COR-L47 (cell line): ENCODE results near the gene TRPM2.

Source experiments
- DNase-seq: peaks from one replicate; lab custom pipeline; 2025; lab: John Stamatoyannopoulos, UW

The TRPM2 gene

DNA sequence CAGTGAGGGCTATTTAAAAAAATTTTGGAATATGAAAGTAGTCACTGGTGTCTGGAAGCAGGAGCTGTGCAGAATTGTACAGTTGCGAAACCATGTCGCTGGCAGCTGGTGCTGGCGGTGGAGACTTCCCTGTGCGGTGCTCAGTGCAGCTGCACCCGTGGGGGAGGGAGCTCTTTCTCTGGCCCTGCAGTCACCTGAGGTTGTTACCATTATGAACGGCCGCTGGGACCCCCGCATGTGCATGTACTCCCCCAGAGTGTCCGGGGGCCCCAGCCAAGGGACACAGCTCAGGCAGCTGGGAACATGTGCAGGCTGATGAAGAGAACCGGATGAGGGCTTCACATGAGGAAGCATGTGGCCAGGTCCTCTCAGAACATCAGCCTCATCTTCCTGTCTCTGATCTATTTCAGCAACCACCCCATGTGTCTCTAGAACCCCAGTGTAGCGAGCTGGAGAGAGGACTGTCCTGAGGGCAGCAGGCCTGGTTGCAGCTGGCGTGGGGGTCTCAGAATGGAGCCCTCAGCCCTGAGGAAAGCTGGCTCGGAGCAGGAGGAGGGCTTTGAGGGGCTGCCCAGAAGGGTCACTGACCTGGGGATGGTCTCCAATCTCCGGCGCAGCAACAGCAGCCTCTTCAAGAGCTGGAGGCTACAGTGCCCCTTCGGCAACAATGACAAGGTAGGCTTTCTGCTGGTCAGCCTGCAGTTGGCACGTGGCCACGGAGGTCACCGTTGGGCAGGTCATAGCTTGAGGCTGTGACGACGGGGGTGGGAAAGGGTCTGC lies at the start of gene TRPM2:
TRPM2 (plus strand) TSS at position 431 of the 780 bp plus-strand sequence; CDS start at position 511, 80 bp downstream.
- no peak for DNase-seq

GRCh38 chr21:44304011-44304616 lies 49.3 kb upstream of the TRPM2 start:
- no peak for DNase-seq

- no peak for DNase-seq
Observed at GRCh38 chr21:44304877-44305293, 48.5 kb upstream of the TRPM2 start.

DNA sequence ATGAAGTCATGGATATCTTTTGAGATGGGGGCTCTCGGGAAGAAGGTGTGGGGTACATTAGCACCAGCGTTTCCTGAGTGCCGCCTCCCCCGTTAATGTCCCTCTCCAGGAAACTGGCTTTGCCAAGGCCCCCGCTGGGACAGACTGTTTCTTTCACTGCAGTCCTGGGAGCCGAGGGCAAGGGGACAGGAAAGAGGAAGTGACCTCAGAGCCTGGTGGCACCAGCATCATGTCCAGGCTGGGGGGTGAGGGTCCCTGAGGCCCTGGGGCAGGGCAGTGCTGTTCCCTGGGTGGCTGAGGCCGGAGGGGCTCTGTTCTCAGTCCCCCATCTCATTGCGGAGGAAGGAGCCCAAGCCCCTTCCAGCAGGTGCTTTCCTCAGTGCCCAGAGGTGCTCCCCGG lies 47.7 kb upstream of the TRPM2 start:
- DNase-seq: no peak

- no peak for DNase-seq
Observed at GRCh38 chr21:44306936-44307704, 46.3 kb upstream of the TRPM2 start.

GRCh38 chr21:44310628-44311507 lies 42.6 kb upstream of the TRPM2 start:
- no peak for DNase-seq

DNA sequence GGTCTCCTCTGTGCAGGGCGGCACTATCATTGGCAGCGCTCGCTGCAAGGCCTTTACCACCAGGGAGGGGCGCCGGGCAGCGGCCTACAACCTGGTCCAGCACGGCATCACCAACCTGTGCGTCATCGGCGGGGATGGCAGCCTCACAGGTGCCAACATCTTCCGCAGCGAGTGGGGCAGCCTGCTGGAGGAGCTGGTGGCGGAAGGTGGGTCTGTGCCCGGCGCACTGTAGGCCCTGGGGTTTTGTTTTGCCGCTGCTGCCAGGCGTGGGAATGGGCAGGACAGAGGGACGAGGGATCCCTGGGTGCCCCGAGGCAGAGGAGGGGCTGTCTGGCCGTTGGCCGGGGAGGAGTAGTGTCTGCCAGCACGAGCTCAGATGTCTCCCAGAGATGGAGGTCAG lies 41.3 kb upstream of the TRPM2 start:
- DNase-seq: no peak

DNA sequence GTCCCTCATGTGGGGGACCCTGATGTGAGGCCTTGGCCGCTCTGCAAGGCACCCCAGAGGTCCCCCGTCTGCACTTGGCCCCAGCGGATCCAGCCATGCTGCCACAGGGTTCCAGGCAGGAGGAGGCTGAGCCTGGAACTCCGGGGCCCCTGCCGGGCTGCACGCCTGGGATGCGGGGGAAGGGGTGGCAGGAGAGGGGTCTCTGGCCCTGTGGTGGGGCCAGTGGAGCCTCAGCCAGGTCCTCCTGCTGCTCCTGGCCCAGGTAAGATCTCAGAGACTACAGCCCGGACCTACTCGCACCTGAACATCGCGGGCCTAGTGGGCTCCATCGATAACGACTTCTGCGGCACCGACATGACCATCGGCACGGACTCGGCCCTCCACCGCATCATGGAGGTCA lies 40.7 kb upstream of the TRPM2 start:
- no peak for DNase-seq

GRCh38 chr21:44313451-44313850 lies 40.0 kb upstream of the TRPM2 start:
- no peak for DNase-seq

DNA sequence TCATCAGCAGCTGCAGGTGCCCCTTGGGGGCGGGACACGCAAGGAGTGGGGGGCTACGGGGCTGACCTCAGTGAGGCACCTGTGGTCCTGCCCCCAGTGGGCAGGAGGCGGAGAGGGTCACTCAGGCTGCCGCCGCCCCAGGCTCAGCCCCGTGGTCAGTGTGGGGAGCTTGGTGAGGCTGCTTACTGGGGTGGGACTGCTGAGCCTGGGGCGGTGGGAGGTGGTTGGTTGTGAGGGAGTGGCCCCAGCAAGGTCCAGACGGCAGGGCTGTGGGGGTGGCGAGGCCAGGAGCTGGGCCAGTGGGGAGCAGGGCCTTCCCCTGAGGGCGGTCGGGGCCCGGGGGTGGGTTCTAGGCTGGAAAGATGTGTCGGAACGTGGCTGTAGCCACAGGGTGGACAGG lies 39.3 kb upstream of the TRPM2 start:
- no peak for DNase-seq

- no peak for DNase-seq
Observed at GRCh38 chr21:44314561-44314960, 38.9 kb upstream of the TRPM2 start.

GRCh38 chr21:44315691-44316203 lies 37.7 kb upstream of the TRPM2 start:
- no peak for DNase-seq

GRCh38 chr21:44316277-44316900 lies 37.0 kb upstream of the TRPM2 start:
- no peak for DNase-seq

DNA sequence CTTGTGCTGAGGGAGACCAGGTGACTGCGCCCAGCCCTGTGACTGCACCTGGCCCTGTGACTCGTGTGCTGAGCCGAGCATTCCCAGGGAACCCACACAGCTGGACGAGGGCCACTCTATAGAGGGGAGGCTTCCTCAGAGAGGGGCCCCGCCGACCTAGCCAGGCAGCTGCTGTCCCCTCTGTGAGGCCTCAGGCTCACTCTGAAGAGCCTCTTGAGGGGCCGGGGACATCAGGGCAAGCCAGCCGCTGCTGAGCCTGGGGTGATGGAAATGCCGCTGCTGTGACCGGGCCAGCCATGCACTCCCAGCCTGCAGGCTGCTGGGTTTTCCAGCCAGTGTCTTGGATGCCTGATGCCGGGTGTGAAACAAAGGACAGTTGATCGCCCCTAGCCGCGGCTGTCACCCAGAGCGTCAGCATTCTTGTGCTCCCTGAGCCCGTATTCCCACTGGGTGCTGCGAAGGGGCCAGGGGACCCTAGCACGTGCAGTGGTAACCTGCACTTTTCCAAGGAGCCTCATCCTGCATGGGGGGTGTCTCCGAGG lies 36.1 kb upstream of the TRPM2 start:
- no peak for DNase-seq

DNA sequence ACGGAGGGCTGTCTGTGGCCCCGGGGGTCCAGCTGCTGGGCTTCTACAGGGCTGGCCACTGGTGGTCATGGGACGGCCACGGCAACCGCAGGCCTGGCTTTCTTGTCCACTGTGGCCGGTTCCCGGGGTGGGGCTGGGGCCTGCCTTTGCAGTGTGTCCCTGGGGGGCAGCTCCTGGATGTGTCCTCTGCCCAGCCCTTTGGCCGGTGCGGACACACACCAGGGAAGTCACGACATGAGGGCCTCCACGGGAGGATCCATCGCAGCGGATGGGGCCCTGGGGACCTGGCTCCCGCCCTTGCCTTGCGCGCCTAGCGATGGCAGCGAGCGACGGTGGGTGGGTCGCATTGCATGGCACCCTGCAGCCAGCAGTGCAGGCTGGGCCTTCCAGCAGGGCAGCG lies 35.5 kb upstream of the TRPM2 start:
- DNase-seq: no peak

DNA sequence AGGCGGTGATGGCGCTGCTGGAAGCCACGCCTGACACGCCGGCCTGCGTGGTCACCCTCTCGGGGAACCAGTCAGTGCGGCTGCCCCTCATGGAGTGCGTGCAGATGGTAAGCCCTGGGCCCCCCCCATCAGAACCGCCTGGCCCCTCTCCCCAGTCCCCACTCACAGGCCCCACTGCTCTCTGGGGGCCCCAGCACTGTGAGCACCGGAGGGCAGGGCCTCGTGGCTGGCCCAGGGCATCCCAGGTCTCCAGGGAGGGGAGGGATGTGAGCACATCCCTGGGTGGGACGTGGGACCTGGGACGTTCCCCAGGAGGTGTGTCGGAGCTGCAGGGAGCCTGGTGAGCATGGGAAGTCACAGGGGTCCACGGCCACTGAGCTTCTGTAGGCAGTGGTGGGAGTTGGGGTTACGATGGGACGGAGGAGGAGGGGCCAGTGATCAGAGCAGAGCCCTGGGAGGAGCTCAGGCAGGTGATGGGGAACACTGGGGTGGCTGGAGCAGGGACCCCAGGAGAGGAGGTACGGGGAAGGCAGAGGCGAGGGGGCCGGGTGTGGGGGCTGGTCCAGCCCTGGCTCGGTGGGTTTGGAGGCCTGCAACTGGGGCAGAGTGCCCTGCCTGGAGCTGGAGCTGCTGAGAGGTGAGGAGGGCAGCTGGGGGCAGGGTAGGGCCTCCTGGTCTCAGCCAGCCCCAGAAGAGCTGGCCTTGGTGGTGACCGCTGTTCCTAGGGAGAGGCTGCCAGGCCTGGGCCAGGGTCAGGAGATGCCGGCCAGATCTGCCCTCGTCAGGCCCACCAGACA lies 34.7 kb upstream of the TRPM2 start:
- no peak for DNase-seq

- no peak for DNase-seq
Observed at GRCh38 chr21:44319407-44320065, 33.9 kb upstream of the TRPM2 start.

DNA sequence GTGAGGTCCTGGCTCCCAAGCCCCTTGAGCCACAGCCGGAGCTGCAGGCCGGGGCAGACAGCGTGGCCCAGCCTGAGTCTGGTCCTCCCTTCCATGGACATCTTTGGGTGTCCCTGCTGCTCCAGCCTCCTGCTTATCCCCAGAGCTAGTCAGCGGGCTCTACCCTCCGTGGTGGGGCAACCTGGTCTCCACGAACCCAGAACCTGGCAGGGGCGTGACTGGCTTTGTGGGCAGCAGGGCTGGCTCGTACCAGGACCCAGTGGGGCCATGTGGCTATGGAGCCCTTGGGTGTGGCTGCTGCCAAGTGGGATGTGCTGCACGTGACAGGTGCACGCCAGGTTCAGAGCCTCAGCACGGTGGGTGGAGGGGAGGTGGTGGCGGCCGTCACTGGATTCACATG lies 32.6 kb upstream of the TRPM2 start:
- no peak for DNase-seq

GRCh38 chr21:44321846-44322450 lies 31.5 kb upstream of the TRPM2 start:
- DNase-seq: no peak
